Uterus (tissue), 4 donors: ENCODE measurements around the gene DKK3. TPM values are rescaled to one million over a fixed set of nuclear protein-coding genes. Genes with fewer than 3 reads are reported as not detected.

Experiments used
- DNase-seq, 2 donors: peaks; one replicate each; pipeline ENCODE4 v3.0.0-alpha.2; 2019 to 2020
- H3K27ac ChIP-seq, 2 donors: fragments of 200-600 bp; sonication (generic); 1 replicate in 1 of 2; 2 replicates in 1 of 2; pipeline ENCODE4 v1.5.1; 2016 to 2018
- H3K27me3 ChIP-seq, 2 donors: fragments of 200-600 bp; sonication (generic); one replicate each; pipeline ENCODE4 v1.5.1; 2018 to 2019; ENCODE audit warnings: control low read depth in 1 of 2
- H3K36me3 ChIP-seq, 2 donors: fragments of 200-600 bp; sonication (generic); one replicate each; pipeline ENCODE4 v1.5.1; 2019; ENCODE audit warnings: control low read depth in 1 of 2
- H3K4me1 ChIP-seq, 2 donors: fragments of 200-600 bp; sonication (generic); one replicate each; pipeline ENCODE4 v1.5.1; 2018 to 2019; ENCODE audit warnings: control low read depth in 1 of 2
- H3K4me3 ChIP-seq, 2 donors: fragments of 200-600 bp; sonication (generic); 1 replicate in 1 of 2; 2 replicates in 1 of 2; pipeline ENCODE4 v1.5.1; 2018 to 2019; ENCODE audit warnings: mild to moderate bottlenecking in 1 of 2
- H3K9me3 ChIP-seq, 2 donors: fragments of 200-600 bp; sonication (generic); one replicate each; pipeline ENCODE4 v1.5.1; 2019; ENCODE audit warnings: control low read depth in 1 of 2
- POLR2A ChIP-seq, 2 donors: fragments of 450-650 bp; IDR thresholded peaks; one replicate each; pipeline ENCODE4 v1.6.1; 2016; ENCODE audit warnings: antibody characterized with exemption in 2 of 2, mild to moderate bottlenecking in 1 of 2, moderate library complexity in 1 of 2
- intact Hi-C: fragments of 100-400 bp; cut with DNase I; formaldehyde crosslinking; loops from one replicate; pipeline ENCODE4 v1.15.1; 2023; ENCODE audit warnings: low total_unique reads
- total RNA-seq, 4 donors: library from RNA; depleted of rRNA in 3 of 4; stranded (reverse); fragments of >200 nt in 3 of 4; gene quantifications; one replicate each; pipeline versions ENCODE4 v1.1.0 to v1.2.4, GENCODE V29; 2014 to 2023
- TF ChIP-seq, protein P1 (sequence below), 4 experiments: fragments of 200-600 bp in 2 of 4; fragments of 450-650 bp in 2 of 4; sonication (generic) in 2 of 4; IDR thresholded peaks; one replicate each; pipeline ENCODE4 v1.5.1; 2016 to 2019; ENCODE audit warnings: antibody characterized with exemption in 4 of 4, mild to moderate bottlenecking in 2 of 4, moderate library complexity in 1 of 4
- donor health status: DM: yes; HTN: yes; CAD: no.

DKK3 gene
- total RNA-seq, 4 donors from 2014 or later = 26.4 to 151 (median 99.0) TPM

GRCh38 chr11:11975201-11976092, 33.0 kb downstream of the DKK3 start:
- Histone ChIP-seq H3K27me3 (no peaks in the 10 kb centered on the region), H3K36me3 (no peaks in the 10 kb centered on the region), H3K4me3 (no peak overlapping the region), H3K27ac (peak overlapping the region; percentile 76 to 82), H3K9me3 (no peaks in the 10 kb centered on the region), H3K4me1 (peaks cover 33 to 38% of the 10 kb centered on the region in 2 donors)
- DNase-seq = no peak
- no peak for TF ChIP-seq POLR2A (IDR thresholded peaks at IDR 0.05)
- TF ChIP-seq, protein P1, sequence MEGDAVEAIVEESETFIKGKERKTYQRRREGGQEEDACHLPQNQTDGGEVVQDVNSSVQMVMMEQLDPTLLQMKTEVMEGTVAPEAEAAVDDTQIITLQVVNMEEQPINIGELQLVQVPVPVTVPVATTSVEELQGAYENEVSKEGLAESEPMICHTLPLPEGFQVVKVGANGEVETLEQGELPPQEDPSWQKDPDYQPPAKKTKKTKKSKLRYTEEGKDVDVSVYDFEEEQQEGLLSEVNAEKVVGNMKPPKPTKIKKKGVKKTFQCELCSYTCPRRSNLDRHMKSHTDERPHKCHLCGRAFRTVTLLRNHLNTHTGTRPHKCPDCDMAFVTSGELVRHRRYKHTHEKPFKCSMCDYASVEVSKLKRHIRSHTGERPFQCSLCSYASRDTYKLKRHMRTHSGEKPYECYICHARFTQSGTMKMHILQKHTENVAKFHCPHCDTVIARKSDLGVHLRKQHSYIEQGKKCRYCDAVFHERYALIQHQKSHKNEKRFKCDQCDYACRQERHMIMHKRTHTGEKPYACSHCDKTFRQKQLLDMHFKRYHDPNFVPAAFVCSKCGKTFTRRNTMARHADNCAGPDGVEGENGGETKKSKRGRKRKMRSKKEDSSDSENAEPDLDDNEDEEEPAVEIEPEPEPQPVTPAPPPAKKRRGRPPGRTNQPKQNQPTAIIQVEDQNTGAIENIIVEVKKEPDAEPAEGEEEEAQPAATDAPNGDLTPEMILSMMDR (IDR thresholded peaks at IDR 0.05) = no peak
- intact Hi-C loops = no loop called here

DNA sequence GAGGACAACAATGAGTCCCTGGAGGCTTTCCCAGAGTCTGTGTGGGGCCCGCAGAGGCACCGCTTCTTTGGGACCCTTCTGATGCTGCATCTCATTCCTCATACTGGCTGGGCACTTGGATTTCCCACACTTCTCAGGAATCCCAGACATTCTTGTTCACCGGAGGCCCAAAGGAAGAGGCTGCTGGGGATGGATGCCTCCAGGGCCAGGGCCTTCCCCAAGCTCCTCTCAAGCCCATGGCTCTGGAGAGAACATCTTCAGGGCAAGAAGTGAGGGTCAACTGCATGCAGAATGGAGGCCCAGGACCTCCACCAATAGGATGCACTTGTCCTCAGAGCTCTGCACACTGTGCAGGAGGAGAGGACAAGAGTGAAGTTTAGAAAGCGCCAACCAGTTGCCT, 34.6 kb downstream of the DKK3 start:
- H3K36me3 ChIP-seq = no peaks in the 10 kb centered on the region
- H3K4me3 ChIP-seq = no peak overlapping the region
- no peaks in the 10 kb centered on the region for H3K9me3 ChIP-seq
- no peak for TF ChIP-seq POLR2A (IDR thresholded peaks at IDR 0.05)
- TF ChIP-seq, protein P1 (IDR thresholded peaks at IDR 0.05) = no peak
- no peaks in the 10 kb centered on the region for H3K27me3 ChIP-seq
- peaks cover 26 to 37% of the 10 kb centered on the region in 2 donors for H3K4me1 ChIP-seq
- intact Hi-C loops = no loop called here
- peak overlapping the region; percentile 66 to 82 for H3K27ac ChIP-seq
- no peak for DNase-seq

DNA sequence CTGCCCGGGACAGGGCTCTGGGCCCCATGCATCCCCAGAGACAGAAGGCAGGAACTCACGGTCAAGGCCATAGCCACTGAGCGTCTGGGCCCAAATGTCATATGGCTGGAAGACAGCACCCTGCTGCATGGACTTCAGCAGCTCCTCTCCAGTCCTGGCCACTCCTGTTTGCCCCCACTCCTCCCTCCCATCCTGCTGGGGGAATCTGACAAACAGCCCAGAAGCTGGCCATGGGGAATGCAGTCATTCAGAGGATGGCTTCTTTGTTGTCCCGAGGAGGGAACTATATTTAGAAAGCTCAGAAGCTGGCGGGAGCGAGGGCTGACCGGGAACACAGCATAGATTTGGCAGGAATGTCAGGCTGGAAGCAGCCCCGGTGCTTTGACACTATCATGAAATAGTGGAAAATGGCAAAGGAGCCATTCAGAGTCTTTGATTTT, 35.0 kb downstream of the DKK3 start:
- peak; percentile 64 to 74 for DNase-seq
- H3K9me3 ChIP-seq = no peaks in the 10 kb centered on the region
- TF ChIP-seq, protein P1 (IDR thresholded peaks at IDR 0.05) = no peak
- no peak for TF ChIP-seq POLR2A (IDR thresholded peaks at IDR 0.05)
- H3K36me3 ChIP-seq = no peaks in the 10 kb centered on the region
- H3K27me3 ChIP-seq = no peaks in the 10 kb centered on the region
- intact Hi-C loops = no loop called here
- H3K4me1 ChIP-seq = peaks cover 25 to 32% of the 10 kb centered on the region in 2 donors
- no peak overlapping the region for H3K4me3 ChIP-seq
- peak overlapping the region; percentile 66 to 82 for H3K27ac ChIP-seq

GRCh38 chr11:11972730-11973341, 35.6 kb downstream of the DKK3 start:
- no peak for TF ChIP-seq POLR2A (IDR thresholded peaks at IDR 0.05)
- TF ChIP-seq, protein P1 (IDR thresholded peaks at IDR 0.05) = no peak
- intact Hi-C loops = no loop called here
- H3K27me3 ChIP-seq = no peaks in the 10 kb centered on the region
- no peaks in the 10 kb centered on the region for H3K9me3 ChIP-seq
- H3K4me1 ChIP-seq = peaks cover 25 to 27% of the 10 kb centered on the region in 2 donors
- no peaks in the 10 kb centered on the region for H3K36me3 ChIP-seq
- no peak overlapping the region for H3K4me3 ChIP-seq
- peak overlapping the region; percentile 66 to 82 for H3K27ac ChIP-seq
- DNase-seq = no peak
